Ishikawa (cell line): ENCODE data around the gene PSD2.

ENCODE experiments used
- EGR1 ChIP-seq: IDR thresholded peaks from 2 replicates; pipeline ENCODE4 v1.6.1; 2012
- EP300 ChIP-seq: IDR thresholded peaks from 2 replicates; pipeline ENCODE4 v1.6.1; 2012; ENCODE audit warnings: borderline replicate concordance
- RAD21 ChIP-seq: IDR thresholded peaks from 2 replicates; pipeline ENCODE4 v1.6.1; 2012; ENCODE audit warnings: low read depth
- TAF1 ChIP-seq: IDR thresholded peaks from 2 replicates; pipeline ENCODE4 v1.6.1; 2012; ENCODE audit warnings: low read depth, mild to moderate bottlenecking
- TCF12 ChIP-seq: IDR thresholded peaks from 2 replicates; pipeline ENCODE4 v1.6.1; 2012; ENCODE audit warnings: low read depth
- TEAD4 ChIP-seq: IDR thresholded peaks from 2 replicates; pipeline ENCODE4 v1.6.1; 2012
- TF ChIP-seq, protein P1 (sequence below): IDR thresholded peaks from 2 replicates; pipeline ENCODE4 v1.6.1; 2012

DNA sequence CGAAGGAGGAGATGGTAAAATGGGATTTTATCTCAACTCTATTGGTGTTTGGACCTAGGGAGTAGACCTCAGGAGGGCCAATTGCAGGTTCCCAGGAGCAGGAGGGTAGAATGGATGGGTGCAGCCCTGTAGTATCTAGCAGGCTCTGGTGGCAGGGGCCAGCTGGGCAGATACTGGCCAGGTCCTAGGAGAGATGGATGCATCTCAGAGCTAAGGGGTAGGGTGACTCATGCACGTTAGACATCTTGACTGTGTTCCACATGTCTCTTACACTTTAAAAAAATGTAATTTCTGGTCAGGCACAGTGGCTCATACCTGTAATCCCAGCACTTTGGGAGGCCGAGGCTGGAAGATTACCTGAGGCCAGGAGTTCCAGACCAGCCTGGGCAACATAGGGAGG is 22.4 kb downstream of the PSD2 start:
- no peak for TF ChIP-seq RAD21
- TF ChIP-seq, protein P1, sequence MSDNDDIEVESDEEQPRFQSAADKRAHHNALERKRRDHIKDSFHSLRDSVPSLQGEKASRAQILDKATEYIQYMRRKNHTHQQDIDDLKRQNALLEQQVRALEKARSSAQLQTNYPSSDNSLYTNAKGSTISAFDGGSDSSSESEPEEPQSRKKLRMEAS: no peak
- TF ChIP-seq TAF1: no peak
- no peak for TF ChIP-seq EGR1
- no peak for TF ChIP-seq EP300
- no peak for TF ChIP-seq TCF12
- no peak for TF ChIP-seq TEAD4
